GM19328 (cell line): Measurements from ENCODE around the gene AK5.

Source experiments
- ATAC-seq: cut with Tn5 transposase; IDR thresholded peaks from one replicate; pipeline ENCODE4 v1.9.1; 2021; ENCODE audit warnings: mild to moderate bottlenecking, moderate library complexity; ENCODE audit not compliant: unreplicated experiment

AK5 gene

GRCh38 chr1:77350012-77350770 lies 68.4 kb downstream of the AK5 start:
- no peak for ATAC-seq

- ATAC-seq: no peak
Measured at GRCh38 chr1:77354536-77354935, 72.7 kb downstream of the AK5 start.

- no peak for ATAC-seq
Measured at GRCh38 chr1:77355010-77355409, 73.2 kb downstream of the AK5 start.

- no peak for ATAC-seq
Measured at GRCh38 chr1:77356136-77356535, 74.3 kb downstream of the AK5 start.

GRCh38 chr1:77360256-77360655 lies 78.4 kb downstream of the AK5 start:
- ATAC-seq: no peak

- ATAC-seq: no peak
Measured at GRCh38 chr1:77361621-77362020, 79.8 kb downstream of the AK5 start.

GRCh38 chr1:77370161-77370560 lies 88.3 kb downstream of the AK5 start:
- ATAC-seq: no peak

GRCh38 chr1:77370583-77371306 lies 88.9 kb downstream of the AK5 start:
- no peak for ATAC-seq

- ATAC-seq: no peak
Measured at GRCh38 chr1:77371396-77371795, 89.6 kb downstream of the AK5 start.

GRCh38 chr1:77373702-77374101 lies 91.9 kb downstream of the AK5 start:
- no peak for ATAC-seq

- no peak for ATAC-seq
Measured at GRCh38 chr1:77375541-77375940, 93.7 kb downstream of the AK5 start.

- ATAC-seq: no peak
Measured at GRCh38 chr1:77375990-77376389, 94.2 kb downstream of the AK5 start.

- no peak for ATAC-seq
Measured at GRCh38 chr1:77378723-77379535, 97.1 kb downstream of the AK5 start.

GRCh38 chr1:77382366-77382765 lies 100.5 kb downstream of the AK5 start:
- no peak for ATAC-seq

GRCh38 chr1:77383236-77383635 lies 101.4 kb downstream of the AK5 start:
- ATAC-seq: no peak

GRCh38 chr1:77385551-77385950 lies 103.7 kb downstream of the AK5 start:
- ATAC-seq: no peak

- ATAC-seq: no peak
Measured at GRCh38 chr1:77386276-77386675, 104.5 kb downstream of the AK5 start.

GRCh38 chr1:77387553-77387952 lies 105.7 kb downstream of the AK5 start:
- no peak for ATAC-seq

- ATAC-seq: no peak
Measured at GRCh38 chr1:77388661-77389060, 106.8 kb downstream of the AK5 start.

GRCh38 chr1:77392486-77392885 lies 110.7 kb downstream of the AK5 start:
- no peak for ATAC-seq

- no peak for ATAC-seq
Measured at GRCh38 chr1:77394166-77394565, 112.3 kb downstream of the AK5 start.

- ATAC-seq: no peak
Measured at GRCh38 chr1:77395051-77395450, 113.2 kb downstream of the AK5 start.
